CD1c-positive myeloid dendritic cell (primary cell): Measurements from ENCODE around the gene IL17C.
A peak's percentile ranks its signal among the peaks of the same experiment; 100 is the strongest.
"Not testable (repeated sequence)": the region's sequence is repeated elsewhere in the genome, so short reads cannot be mapped to it uniquely, and the experiment has no call there.

Experiments
- DNase-seq: peaks from one replicate; pipeline ENCODE4 v3.0.0-alpha.2; 2016; ENCODE audit errors: extremely low spot score

The IL17C gene

GRCh38 chr16:88609426-88609825, 28.9 kb upstream of the IL17C start:
- not testable (repeated sequence) for DNase-seq

DNA sequence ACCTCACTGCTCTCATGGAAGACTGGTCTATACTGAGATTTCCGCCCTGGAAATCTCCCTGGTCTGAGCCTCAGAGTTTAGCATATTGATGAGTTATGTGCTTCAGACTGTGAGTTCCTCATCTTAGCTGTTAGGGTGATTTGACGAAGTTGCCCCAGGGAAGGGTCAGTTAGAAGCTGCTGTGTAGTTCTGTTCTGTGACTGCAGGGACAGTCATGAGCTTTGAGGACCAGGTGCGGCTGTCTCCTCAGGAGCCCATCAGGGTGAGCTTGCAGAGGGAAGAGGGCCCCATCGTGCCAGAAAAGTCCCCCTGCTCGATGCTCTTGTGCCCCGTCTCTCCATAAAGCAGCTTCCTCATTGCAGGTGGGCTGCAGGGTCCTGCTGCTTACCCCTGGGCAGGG, 28.3 kb upstream of the IL17C start:
- no peak for DNase-seq

GRCh38 chr16:88610909-88611812, 27.2 kb upstream of the IL17C start:
- no peak for DNase-seq

GRCh38 chr16:88613293-88613692, 25.1 kb upstream of the IL17C start:
- DNase-seq = no peak

GRCh38 chr16:88613911-88614817, 24.2 kb upstream of the IL17C start:
- DNase-seq = no peak

- DNase-seq = no peak
Measured at GRCh38 chr16:88614818-88615580, 23.4 kb upstream of the IL17C start.

DNA sequence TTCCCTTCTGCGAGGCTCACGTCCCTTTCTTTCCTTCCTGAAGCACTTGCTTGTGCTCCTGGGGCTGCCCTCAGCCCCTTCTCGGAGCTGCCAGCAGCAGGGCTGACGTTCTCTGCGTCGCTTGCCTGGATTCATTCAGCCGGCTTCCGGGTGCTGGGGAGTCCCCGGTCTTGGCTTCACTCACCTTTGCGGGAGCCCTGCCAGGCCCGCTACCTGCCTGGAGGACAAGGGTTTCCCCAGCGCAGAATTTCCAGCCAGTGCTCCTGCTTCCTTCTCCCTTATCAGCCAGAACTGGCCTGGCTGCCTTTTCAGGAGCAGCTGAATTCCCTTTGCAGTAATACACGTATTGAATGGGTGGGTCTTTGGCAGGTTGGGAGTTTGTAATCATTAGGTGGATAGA, 22.1 kb upstream of the IL17C start:
- DNase-seq = no peak

DNA sequence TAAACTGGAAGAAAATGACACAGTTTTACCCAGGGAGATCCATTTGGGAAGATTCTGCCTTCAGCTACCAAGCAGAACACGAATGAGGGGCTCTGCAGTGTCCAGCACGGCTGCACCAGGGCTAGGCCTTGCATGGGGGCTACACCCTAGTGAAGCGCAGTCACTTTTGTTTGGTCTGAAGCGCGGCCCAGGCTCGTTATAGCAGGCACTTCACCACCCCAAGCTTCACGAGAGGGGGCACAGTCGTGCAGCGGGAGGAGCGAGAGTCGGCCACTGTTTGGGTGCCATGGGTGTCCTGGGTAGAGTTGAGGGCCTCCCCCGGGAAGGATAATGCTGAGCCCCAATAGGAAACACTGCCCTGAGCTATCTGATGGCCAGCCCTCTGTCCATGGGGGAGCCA, 21.6 kb upstream of the IL17C start:
- DNase-seq = no peak

- no peak for DNase-seq
Measured at GRCh38 chr16:88617268-88618031, 20.9 kb upstream of the IL17C start.

- no peak for DNase-seq
Measured at GRCh38 chr16:88618182-88618955, 20.0 kb upstream of the IL17C start.

DNA sequence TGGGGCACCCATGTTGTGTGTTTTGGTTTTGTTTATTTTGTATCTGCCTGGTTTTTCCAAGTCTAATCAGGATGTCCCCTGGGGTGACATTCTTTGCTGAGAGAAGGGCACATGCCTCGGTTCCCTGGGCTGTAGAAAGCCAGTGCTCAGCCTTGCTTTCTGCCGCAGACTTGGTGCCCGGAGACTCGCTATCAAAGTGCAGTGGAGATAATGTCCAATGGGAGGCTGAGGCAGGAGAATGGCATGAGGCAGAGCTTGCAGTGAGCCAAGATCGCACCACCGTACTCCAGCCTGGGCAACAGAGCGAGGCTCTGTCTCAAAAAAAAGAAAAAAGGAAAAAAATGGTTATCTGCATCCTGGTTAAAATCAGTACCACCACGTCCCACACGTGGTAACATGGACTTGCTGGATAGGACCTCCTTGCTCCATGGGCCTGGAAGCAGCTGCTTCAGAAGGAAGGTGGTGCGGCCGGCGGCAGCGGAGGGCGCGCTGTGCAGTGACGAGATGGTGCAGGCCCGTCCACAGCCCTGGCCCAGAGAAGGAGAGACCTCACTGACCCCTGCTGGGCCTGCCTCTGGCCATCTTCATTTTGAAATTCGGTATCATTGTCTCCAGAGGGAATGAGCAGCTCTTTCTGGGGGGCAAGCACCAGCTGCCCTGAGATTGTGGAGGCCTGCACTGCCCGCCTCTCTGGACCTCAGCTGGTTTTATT, 19.3 kb upstream of the IL17C start:
- no peak for DNase-seq

- DNase-seq = peak; percentile 45
Measured at GRCh38 chr16:88619859-88620815, 18.2 kb upstream of the IL17C start.

GRCh38 chr16:88622125-88622524, 16.2 kb upstream of the IL17C start:
- no peak for DNase-seq

DNA sequence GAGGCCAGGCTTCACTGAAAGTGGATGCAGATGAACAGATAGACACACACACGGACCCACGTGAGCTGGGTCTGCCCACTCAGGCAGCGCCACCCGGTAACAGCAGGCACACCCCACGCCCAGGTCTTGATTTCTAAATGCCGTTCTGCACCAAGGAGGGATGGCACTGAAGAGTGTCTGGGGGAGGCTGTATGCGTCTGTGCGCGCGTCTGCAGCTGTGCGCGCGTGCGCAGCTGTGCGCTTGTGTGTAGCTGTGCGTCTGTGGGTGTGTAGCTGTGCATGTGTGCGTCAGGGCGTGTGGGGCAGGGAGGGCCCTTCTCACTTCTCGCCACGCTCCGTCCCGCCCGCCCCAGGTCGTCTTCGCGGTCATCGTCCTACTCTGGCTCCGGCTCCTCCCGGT, 15.5 kb upstream of the IL17C start:
- DNase-seq = no peak

DNA sequence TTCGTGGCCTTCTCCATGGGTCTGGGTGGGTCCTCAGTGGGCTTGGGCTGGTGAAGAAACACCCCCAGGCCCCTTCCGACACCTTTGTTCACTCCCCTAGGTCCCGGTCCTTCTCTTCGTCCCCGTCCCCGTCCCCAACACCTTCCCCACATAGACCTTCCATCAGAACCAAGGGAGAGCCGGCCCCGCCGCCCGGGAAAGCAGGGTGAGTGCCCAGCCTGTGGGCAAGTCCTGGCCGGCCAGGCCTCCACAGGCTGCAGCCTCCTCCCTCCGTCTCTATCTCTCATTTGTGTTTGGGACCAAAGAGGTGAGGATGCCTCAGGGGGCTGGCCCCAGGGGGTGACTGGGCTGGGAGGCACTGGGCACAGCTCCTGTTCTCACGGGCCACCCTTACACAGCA, 14.5 kb upstream of the IL17C start:
- no peak for DNase-seq

DNA sequence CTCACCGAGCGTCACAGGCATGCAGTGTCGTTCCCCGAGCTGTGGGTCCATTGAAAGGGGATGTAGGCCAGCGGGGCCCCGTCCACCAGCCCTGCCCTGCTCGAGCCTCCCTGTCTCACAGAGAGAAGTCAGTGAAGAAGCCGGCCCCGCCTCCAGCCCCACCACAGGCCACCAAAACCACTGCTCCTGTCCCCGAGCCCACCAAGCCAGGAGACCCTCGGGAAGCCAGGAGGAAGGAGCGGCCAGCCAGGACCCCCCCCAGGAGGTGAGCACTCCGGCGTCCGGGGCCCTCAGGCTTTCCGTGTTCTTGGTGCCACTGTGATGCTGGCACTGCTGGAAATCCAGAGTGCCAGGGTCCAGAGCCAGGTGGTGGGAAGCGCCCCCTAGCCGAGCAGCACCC, 13.9 kb upstream of the IL17C start:
- no peak for DNase-seq

GRCh38 chr16:88624977-88625576, 13.3 kb upstream of the IL17C start:
- DNase-seq = no peak

- DNase-seq = no peak
Measured at GRCh38 chr16:88626646-88627045, 11.7 kb upstream of the IL17C start.
